NCI-H1694 (cell line): ENCODE data around the gene BCAS3.

Experiments used
- DNase-seq: peaks from one replicate; lab custom pipeline; 2025; lab: John Stamatoyannopoulos, UW

The BCAS3 gene

GRCh38 chr17:61411011-61411260 is 733.3 kb downstream of the BCAS3 start:
- no peak for DNase-seq

GRCh38 chr17:61411261-61412142 is 733.9 kb downstream of the BCAS3 start:
- no peak for DNase-seq

GRCh38 chr17:61412143-61412859 is 734.6 kb downstream of the BCAS3 start:
- DNase-seq, result peak; percentile 63

GRCh38 chr17:61412860-61413660 is 735.4 kb downstream of the BCAS3 start:
- peak; percentile 33 for DNase-seq

- DNase-seq, result no peak
Observed at GRCh38 chr17:61413661-61414126, 736.0 kb downstream of the BCAS3 start.

DNA sequence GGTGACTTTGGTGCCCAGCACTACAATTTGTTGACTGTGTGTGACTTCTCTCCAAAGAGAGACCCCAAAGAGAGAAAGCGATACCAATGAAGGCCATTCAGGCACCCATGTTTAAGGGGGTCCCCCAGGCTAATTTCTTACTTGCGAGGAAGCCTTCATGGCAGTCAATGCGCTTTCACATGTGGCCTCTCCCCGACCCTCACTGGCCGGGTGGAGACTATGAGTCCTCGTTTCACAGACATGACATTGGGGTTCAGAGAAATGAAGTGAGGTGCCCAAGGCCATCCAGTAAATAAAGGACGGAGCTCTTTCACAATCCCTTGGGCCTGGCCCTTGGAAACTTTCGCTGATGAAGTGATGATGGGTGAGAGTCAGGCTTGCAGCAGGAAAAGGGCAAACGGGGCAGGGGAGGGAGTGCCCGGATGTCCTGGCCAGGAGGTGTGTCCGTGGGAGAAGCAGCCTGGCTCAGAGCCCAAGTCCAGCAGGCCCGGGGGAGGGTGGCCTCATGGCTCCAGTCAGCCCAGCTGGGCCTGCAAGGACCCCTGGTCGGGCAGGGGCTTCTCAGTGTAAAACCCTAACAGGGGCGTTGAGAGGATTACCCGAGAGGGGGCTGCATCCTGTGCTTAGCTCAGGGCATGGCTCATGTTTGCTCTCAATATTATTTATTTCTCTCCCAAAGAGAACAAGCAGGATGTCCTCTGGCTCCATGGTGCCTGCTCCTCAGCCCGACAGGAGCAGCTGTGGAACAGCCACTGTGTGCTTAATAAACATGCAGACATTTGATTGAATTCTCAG is 736.7 kb downstream of the BCAS3 start:
- no peak for DNase-seq

GRCh38 chr17:61414936-61415251 is 737.2 kb downstream of the BCAS3 start:
- no peak for DNase-seq

DNA sequence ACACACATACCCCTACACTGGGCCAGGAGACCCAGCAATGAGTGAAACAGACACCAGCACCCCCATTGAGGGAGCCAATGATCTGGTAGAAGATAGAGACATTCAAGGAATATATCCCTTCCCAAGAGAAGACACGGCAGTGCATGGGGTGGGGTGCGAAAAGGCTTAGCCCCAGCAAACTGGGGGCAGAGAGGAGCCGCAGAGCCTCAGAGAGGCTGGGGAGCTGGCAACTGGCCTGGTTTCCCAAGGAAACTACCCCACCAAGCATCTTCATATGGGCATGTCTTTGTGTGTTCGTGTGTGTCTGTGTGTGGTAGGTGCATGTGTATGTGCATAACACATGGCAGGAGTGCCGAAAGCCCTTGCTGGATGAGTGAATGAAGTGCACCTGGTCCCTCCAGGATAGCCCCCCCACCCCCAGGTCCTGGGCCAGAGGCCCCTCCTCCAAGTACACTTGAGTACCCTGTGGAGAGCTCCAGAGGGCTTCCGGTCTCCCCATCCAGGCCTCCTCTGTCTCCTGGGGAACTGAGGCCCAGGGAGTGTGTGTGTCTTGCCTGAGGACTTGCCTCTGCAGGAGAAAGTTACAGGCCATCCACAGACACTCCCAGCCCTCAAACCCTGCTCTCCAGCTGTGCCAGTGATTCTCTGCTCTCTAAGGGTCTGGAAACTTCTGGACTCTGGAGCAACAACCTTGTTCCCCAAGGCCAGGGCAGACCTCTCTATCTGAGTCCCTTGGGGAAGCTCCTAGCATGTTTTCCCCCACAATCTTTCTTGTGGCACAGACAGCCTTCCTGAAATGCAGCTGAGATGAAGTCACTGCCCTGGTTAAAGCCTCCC is 737.9 kb downstream of the BCAS3 start:
- DNase-seq, result no peak

- no peak for DNase-seq
Observed at GRCh38 chr17:61416211-61416539, 738.5 kb downstream of the BCAS3 start.

GRCh38 chr17:61416540-61417363 is 739.1 kb downstream of the BCAS3 start:
- DNase-seq, result peak; percentile 74

DNA sequence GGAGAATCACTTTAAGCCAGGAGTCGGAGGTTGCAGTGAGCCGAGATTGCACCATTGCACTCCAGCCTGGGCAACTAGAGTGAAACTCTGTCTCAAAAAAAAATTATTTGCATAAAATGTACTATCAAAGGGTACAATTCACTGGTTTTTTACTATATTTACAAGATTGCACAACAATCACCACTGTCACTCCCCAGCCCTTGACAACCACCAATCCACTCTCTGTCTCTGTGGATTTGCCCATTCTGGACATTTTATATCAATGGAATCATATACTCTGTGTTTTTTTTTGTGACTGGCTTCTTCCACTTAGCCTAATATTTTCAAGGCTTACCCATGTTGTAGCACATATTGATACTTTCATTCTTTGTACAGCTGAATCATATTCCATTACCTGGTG is 740.8 kb downstream of the BCAS3 start:
- no peak for DNase-seq

GRCh38 chr17:61419496-61420046 is 741.9 kb downstream of the BCAS3 start:
- no peak for DNase-seq

GRCh38 chr17:61420052-61420451 is 742.4 kb downstream of the BCAS3 start:
- no peak for DNase-seq

DNA sequence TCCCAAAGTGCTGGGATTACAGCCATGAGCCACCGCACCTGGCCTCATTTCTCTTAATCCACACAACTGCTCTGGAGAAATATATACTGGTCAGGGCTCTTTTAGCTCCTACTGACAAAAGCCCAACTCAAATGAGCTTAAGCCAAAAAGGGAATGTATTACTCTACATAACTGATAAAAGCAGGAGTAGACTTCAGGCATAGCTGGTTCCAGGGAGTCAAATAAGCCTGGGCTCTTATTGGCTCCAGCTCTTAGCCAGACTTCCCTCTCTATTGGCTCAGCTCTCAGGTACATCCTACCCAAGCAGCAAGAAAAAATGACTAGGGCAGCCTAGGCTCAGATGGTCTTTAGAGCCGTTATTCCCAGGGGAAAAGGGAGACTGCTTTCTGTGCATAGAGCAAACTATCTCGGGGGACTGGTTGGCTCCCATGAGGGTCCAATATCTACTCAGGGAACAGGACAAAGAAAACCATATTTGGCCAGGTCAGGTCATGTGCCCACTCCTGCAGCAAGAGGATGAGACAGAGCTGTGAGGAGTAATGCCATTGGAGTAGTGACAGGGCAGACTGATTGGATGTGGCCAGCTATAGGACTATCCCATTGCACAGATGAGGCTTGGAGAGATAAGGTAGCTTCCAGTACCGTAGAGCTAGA is 743.2 kb downstream of the BCAS3 start:
- no peak for DNase-seq

- no peak for DNase-seq
Observed at GRCh38 chr17:61421460-61421859, 743.8 kb downstream of the BCAS3 start.

GRCh38 chr17:61422116-61422799 is 744.6 kb downstream of the BCAS3 start:
- no peak for DNase-seq

DNA sequence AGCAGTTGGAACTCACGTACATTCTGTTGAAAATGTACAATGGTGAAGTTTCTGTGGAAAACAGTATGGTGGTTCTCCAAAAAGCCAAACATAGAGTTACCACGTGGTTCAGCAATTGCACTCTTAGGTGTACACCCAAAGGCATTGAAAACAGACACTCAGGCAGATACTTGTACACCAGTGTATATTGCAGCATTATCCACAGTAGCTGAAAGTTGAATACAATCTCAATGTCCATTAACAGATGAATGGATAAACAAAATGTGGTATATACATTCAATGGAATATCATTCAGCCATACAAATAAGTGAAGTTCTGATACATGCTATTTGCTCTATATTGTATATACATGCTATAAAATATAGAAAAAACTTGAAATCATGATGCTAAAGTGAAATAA is 745.2 kb downstream of the BCAS3 start:
- DNase-seq, result no peak

GRCh38 chr17:61423967-61424649 is 746.5 kb downstream of the BCAS3 start:
- no peak for DNase-seq
